Astrocyte of the cerebellum (primary cell): ENCODE results near the gene PEX1.
"Not testable (repeated sequence)": the region's sequence is repeated elsewhere in the genome, so short reads cannot be mapped to it uniquely, and the experiment has no call there.

ENCODE experiments used
- DNase-seq: peaks from one replicate; pipeline ENCODE4 v3.0.0-alpha.2; 2011; ENCODE audit warnings: low read depth
- H3K4me3 ChIP-seq: 2 replicates; pipeline ENCODE4 v1.5.1; 2011; ENCODE audit warnings: mild to moderate bottlenecking, low read depth, low read length, moderate library complexity
- CTCF ChIP-seq: IDR thresholded peaks from 2 replicates; pipeline ENCODE4 v1.5.1; 2012; ENCODE audit warnings: low read length, low read depth, moderate library complexity, mild to moderate bottlenecking; ENCODE audit errors: missing control alignments
- in situ Hi-C: cut with HindIII; loops from 2 replicates; pipeline ENCODE4 v1.10.0; 2017; ENCODE audit warnings: low sequenced_read_pairs

The PEX1 gene

GRCh38 chr7:92478711-92479110 lies 49.6 kb downstream of the PEX1 start:
- no peak for DNase-seq
- in situ Hi-C loops, result no loop called here
- H3K4me3 ChIP-seq, result no peak overlapping the region
- no peak for TF ChIP-seq CTCF

GRCh38 chr7:92478095-92478494 lies 50.2 kb downstream of the PEX1 start:
- in situ Hi-C loops, result no loop called here
- no peak overlapping the region for H3K4me3 ChIP-seq
- TF ChIP-seq CTCF, result no peak
- no peak for DNase-seq

GRCh38 chr7:92477681-92478080 lies 50.6 kb downstream of the PEX1 start, which contains the start of gene ERVW-1:
Gene ERVW-1 (minus strand): TSS chr7:92477946. CDS start chr7:92470381, 7,565 bp downstream.
- DNase-seq, in situ Hi-C loops: not testable (repeated sequence)

GRCh38 chr7:92475851-92476590 lies 52.3 kb downstream of the PEX1 start:
- in situ Hi-C loops, H3K4me3 ChIP-seq, DNase-seq: not testable (repeated sequence)

More at GRCh38 chr7:92477681-92478080, 50.6 kb downstream of the PEX1 start, which contains the start of gene ERVW-1:
- not testable (repeated sequence) for H3K4me3 ChIP-seq

GRCh38 chr7:92475261-92475770 lies 53.0 kb downstream of the PEX1 start:
- DNase-seq, H3K4me3 ChIP-seq, in situ Hi-C loops: not testable (repeated sequence)

- H3K4me3 ChIP-seq, DNase-seq, in situ Hi-C loops: not testable (repeated sequence)
These were observed 54.3 kb downstream of the PEX1 start for GRCh38 chr7:92473989-92474388.

- DNase-seq, in situ Hi-C loops: not testable (repeated sequence)
These were observed 59.7 kb downstream of the PEX1 start for GRCh38 chr7:92468589-92468988.

GRCh38 chr7:92466682-92467081 lies 61.6 kb downstream of the PEX1 start:
- DNase-seq, result no peak
- in situ Hi-C loops, result no loop called here
- H3K4me3 ChIP-seq, result no peak overlapping the region
- TF ChIP-seq CTCF, result no peak

More at GRCh38 chr7:92468589-92468988, 59.7 kb downstream of the PEX1 start:
- not testable (repeated sequence) for H3K4me3 ChIP-seq

GRCh38 chr7:92464515-92464914 lies 63.8 kb downstream of the PEX1 start:
- no peak for DNase-seq
- in situ Hi-C loops, result no loop called here
- TF ChIP-seq CTCF, result no peak
- no peak overlapping the region for H3K4me3 ChIP-seq
